HUES6 (cell line): ENCODE measurements around the gene DLD.
A peak's percentile ranks its signal among the peaks of the same experiment; 100 is the strongest.
"Not testable (repeated sequence)": the region's sequence is repeated elsewhere in the genome, so short reads cannot be mapped to it uniquely, and the experiment has no call there.

Experiments
- H3K27ac ChIP-seq: 2 replicates; pipeline ENCODE4 v1.7.0; 2013; ENCODE audit warnings: low read depth, mild to moderate bottlenecking, low read length, inconsistent platforms
- H3K27me3 ChIP-seq: 2 replicates; pipeline ENCODE4 v1.6.1; 2013; ENCODE audit warnings: low read length; ENCODE audit not compliant: control insufficient read depth, insufficient read depth
- H3K36me3 ChIP-seq: 2 replicates; pipeline ENCODE4 v1.6.1; 2013; ENCODE audit warnings: low read length; ENCODE audit not compliant: control insufficient read depth, insufficient read depth
- H3K4me1 ChIP-seq: 2 replicates; pipeline ENCODE4 v1.6.1; 2013; ENCODE audit warnings: low read length; ENCODE audit not compliant: control insufficient read depth, insufficient read depth
- H3K4me3 ChIP-seq: 2 replicates; pipeline ENCODE4 v1.5.1; 2013; ENCODE audit warnings: low read depth, low read length
- H3K9ac ChIP-seq: one replicate; pipeline ENCODE4 v1.6.1; 2013; ENCODE audit warnings: mild to moderate bottlenecking, low read length
- H3K9me3 ChIP-seq: 2 replicates; pipeline ENCODE4 v1.6.1; 2013; ENCODE audit warnings: low read depth, low read length; ENCODE audit not compliant: control insufficient read depth, insufficient read depth

The DLD gene

GRCh38 chr7:107948645-107949442 lies 57.9 kb downstream of the DLD start:
- Histone ChIP-seq H3K9me3 (no peaks in the 10 kb centered on the region), H3K4me3 (no peak overlapping the region), H3K4me1 (peaks cover 17% of the 10 kb centered on the region), H3K9ac (no peak overlapping the region), H3K36me3 (peaks cover 85% of the 10 kb centered on the region), H3K27ac (no peak overlapping the region), H3K27me3 (no peaks in the 10 kb centered on the region)

DNA sequence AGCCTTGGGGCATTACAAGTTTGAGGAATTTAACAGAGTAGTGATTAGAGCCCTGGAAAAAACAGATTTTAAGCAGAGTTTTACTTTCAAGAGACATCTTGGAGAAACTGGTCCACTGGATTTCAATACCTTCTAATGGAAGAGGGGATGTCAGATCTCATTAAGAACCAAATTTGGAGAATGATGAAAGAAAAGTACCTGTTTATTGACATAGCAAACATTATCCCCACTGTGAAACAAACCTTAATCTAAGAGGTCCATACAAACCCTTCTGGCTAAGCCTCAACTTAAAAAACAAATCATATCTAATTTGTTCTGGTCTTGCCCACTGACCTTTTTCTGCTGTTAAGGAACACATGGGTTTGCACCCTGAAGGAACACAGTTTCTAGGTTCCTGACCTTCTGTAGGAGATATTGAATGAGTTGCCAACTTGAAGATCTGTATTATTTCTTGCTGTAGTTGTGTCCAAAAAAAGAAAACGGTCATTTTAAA lies 58.5 kb downstream of the DLD start:
- Histone ChIP-seq H3K4me1 (peaks cover 17% of the 10 kb centered on the region), H3K27ac (no peak overlapping the region), H3K36me3 (peaks cover 81% of the 10 kb centered on the region), H3K27me3 (no peaks in the 10 kb centered on the region), H3K9ac (no peak overlapping the region), H3K4me3 (no peak overlapping the region), H3K9me3 (no peaks in the 10 kb centered on the region)

DNA sequence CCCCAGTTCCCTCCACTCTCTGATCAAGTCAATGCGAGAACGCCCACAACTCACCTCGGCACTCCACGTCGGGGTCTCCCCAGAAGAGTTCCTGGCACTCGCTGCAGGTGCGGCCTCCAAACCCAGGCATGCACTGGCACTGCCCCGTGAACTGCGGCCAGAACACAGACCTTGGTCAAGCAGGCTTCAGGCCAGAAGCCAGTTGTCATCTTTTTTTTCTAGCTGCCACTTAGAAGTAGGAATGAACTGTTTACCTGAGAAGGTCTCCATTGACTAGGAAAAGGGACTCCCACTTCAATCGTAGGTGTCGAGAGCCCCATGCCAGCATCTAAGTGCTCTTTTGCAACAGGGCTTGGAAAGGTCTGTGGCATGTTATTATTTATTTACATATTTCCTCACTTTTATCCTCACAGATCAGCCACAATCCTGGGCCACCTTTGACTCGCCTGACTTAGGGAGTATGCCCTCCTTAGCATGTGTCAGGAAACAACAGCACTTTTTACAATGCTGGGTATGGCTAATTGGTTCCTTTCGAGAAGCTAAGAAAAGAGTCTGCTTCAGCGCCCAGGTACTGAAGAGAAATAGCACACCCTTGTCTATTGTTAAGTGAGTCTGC lies 60.3 kb downstream of the DLD start:
- Histone ChIP-seq H3K27ac (no peak overlapping the region), H3K36me3 (peaks cover 78% of the 10 kb centered on the region), H3K9ac (no peak overlapping the region), H3K9me3 (no peaks in the 10 kb centered on the region), H3K4me3 (no peak overlapping the region), H3K27me3 (no peaks in the 10 kb centered on the region), H3K4me1 (peaks cover 17% of the 10 kb centered on the region)

GRCh38 chr7:107951896-107952295 lies 60.9 kb downstream of the DLD start:
- H3K9me3 ChIP-seq = no peaks in the 10 kb centered on the region
- H3K4me3 ChIP-seq = no peak overlapping the region
- peaks cover 17% of the 10 kb centered on the region for H3K4me1 ChIP-seq
- H3K9ac ChIP-seq = peak overlapping the region; percentile 40
- no peak overlapping the region; the same call in 1 of the 2 replicates for H3K27ac ChIP-seq
- peaks cover 79% of the 10 kb centered on the region for H3K36me3 ChIP-seq
- no peaks in the 10 kb centered on the region for H3K27me3 ChIP-seq

DNA sequence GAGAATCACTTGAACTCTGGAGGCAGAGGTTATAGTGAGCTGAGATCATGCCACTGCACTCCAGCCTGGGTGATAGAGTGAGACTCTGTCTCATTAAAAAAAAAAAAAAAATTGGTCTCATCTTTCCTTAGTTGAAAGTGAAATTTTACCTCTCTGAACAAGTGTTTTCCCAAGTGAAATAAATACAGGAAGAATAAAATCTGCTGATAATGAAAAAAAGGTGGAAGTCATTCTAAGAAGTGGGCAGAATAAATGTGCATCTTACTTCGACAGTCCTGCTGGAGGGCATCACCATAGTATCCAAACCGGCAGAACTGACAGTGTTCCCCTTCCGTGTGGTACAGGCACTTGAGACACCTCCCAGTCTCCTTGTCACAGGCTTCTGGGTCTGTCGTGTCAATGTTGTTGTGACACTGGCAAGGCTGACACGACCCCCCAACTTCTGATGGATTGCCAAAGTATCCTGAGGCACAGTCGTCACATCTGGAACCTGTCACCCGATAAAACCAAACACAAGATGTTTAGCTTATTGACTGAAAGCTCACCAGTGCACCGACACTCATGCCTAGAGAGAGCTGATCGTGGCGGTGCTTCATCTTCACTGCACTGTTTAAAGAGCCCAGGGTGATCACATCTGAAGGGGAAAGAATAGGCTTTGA lies 62.4 kb downstream of the DLD start:
- Histone ChIP-seq H3K27me3 (no peaks in the 10 kb centered on the region), H3K9me3 (no peaks in the 10 kb centered on the region), H3K4me3 (no peak overlapping the region), H3K9ac (no peak overlapping the region), H3K27ac (no peak overlapping the region), H3K4me1 (peaks cover 17% of the 10 kb centered on the region), H3K36me3 (peaks cover 78% of the 10 kb centered on the region)

DNA sequence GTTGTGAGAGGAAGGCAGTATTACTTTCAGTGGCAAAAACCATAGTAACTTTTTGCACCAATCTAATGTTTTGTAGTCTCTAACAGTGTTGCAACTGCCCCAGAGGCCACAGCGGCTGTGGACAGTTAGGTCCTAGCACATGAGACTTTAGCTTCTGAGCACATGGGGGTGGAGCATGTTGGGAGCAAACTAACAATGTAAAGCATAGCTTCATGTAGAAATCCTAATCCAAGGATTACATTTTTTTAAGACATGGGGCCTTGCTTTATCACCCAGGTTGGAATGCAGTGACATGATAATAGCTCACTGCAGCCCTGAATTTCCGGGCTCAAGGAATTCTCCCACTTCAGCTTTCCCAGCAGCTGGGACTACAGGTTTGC lies 62.9 kb downstream of the DLD start:
- H3K9me3 ChIP-seq = no peaks in the 10 kb centered on the region
- no peaks in the 10 kb centered on the region for H3K27me3 ChIP-seq
- no peak overlapping the region for H3K9ac ChIP-seq
- no peak overlapping the region for H3K4me3 ChIP-seq
- H3K27ac ChIP-seq = no peak overlapping the region
- H3K36me3 ChIP-seq = peaks cover 78% of the 10 kb centered on the region
- peaks cover 17% of the 10 kb centered on the region for H3K4me1 ChIP-seq

DNA sequence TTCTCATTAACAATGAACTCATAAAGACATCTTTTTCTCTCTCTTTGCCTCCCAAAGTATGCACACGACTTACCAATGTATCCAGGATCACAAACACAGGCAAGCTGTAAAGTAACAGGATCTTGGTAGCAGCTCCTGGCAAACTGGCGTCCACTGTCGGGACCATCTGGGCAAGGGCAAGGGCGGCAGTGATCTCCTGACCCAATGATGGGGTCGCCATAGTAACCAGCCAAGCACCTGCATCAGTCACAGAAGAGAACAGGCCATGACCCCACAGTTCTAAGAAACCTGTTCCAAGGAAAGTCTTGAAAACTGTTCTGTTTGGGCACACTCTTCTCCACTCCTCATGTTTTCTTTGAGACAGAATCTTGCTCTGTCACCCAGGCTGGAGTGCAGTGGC lies 64.4 kb downstream of the DLD start:
- Histone ChIP-seq H3K4me1 (peaks cover 30% of the 10 kb centered on the region), H3K36me3 (peaks cover 81% of the 10 kb centered on the region), H3K27me3 (no peaks in the 10 kb centered on the region), H3K4me3 (no peak overlapping the region), H3K9me3 (no peaks in the 10 kb centered on the region), H3K27ac (no peak overlapping the region), H3K9ac (no peak overlapping the region)

- H3K36me3 ChIP-seq = peaks cover 81% of the 10 kb centered on the region
- H3K27me3 ChIP-seq = not testable (repeated sequence)
Observed at GRCh38 chr7:107956950-107957349, 66.0 kb downstream of the DLD start.

DNA sequence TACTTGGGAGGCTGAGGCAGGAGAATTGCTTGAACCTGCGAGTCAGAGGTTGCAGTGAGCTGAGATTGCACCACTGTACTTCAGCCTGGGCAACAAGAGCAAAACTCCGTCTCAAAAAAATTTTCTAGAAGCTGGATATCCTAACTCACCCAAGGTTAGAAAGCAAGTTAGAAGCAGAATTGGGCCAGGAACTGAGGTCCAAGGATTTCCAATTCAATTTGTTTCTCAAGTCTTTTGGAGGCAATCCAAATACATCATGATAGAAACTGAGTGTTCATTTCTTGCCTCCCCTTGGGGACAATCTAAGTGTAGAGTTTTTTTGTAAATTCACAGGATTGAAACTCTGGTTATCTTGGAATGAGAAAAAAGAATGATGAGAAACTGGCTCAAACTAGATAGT lies 66.5 kb downstream of the DLD start:
- no peak overlapping the region for H3K27ac ChIP-seq
- peaks cover 82% of the 10 kb centered on the region for H3K36me3 ChIP-seq
- H3K9ac ChIP-seq = no peak overlapping the region
- peaks cover 21% of the 10 kb centered on the region for H3K4me1 ChIP-seq
- H3K4me3 ChIP-seq = no peak overlapping the region
- no peaks in the 10 kb centered on the region for H3K9me3 ChIP-seq
- no peaks in the 10 kb centered on the region for H3K27me3 ChIP-seq

More at GRCh38 chr7:107956950-107957349, 66.0 kb downstream of the DLD start:
- H3K4me1 ChIP-seq = peaks cover 26% of the 10 kb centered on the region
- not testable (repeated sequence) for H3K9ac ChIP-seq, H3K4me3 ChIP-seq, H3K9me3 ChIP-seq, H3K27ac ChIP-seq

DNA sequence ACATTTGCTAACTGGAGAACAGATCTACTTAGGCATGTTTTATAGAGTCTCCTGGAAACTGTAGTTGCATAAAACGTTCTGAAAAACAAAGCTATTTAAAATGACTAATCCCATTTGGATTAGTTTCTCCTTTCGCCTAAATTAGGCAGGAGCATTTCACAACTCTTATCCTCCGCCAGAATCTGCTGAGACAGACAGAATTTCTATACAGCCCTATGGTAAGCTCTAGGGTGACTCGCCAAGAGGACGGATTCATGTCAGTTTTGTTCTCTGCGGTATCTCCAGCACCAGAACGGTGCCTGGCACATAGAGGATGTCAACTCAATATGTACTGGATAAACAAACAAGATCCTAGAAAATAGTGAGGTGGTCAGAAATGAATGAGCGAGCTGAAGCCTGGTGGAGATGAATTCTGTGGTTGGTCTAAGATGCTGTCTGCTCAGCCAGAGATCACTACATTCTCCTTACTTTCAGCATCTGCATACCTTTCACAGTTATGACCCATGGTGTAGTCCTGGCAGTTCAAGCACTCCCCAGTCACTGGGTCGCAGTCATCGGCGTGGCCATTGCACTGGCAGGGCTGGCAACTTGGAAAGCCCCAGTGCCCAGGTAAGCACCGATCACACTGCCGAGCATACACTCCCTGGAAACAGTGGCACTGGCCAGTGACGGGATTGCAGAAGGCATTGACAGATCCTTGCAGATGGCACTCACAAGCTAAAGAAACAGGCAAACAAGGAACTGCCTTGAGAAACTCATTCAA lies 68.0 kb downstream of the DLD start:
- H3K9ac ChIP-seq = no peak overlapping the region
- no peaks in the 10 kb centered on the region for H3K27me3 ChIP-seq
- peaks cover 13% of the 10 kb centered on the region for H3K4me1 ChIP-seq
- no peaks in the 10 kb centered on the region for H3K9me3 ChIP-seq
- no peak overlapping the region for H3K27ac ChIP-seq
- no peak overlapping the region for H3K4me3 ChIP-seq
- peaks cover 84% of the 10 kb centered on the region for H3K36me3 ChIP-seq
